ENCODE measurements around the gene AFF2.

Gene AFF2

DNA sequence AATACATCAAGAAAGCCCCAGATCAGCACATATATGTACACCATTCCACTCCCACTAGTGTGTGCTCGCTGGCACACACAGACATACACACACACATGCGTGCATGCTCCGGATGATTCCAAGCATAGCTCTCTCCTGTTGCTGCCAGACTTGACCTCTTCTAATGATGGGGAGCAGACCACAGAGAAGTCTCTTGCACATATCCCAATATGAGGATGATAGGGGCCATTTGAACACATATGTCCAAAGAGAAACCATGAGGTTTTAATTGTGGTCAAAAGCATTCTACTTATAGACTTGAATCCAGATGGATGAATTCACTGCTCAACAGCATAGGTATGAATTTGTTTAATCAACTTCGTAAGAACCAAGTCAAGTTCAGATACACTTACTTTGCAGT lies 214.9 kb downstream of the AFF2 start:
- no peak overlapping the region for H3K27ac ChIP-seq (replicated peaks; ENCODE audit: low read length)
- no peaks in the 10 kb centered on the region for H3K79me1 ChIP-seq (ENCODE audit: low read depth, low read length)
- H2BK120ac ChIP-seq (ENCODE audit: low read depth, low read length), result no peak overlapping the region
- H4K8ac ChIP-seq (ENCODE audit: low read depth, low read length), result no peak overlapping the region
- no peak overlapping the region for H3K14ac ChIP-seq (ENCODE audit: low read length)
- no peaks in the 10 kb centered on the region for H3K27me3 ChIP-seq (ENCODE audit: control insufficient read depth in 3 of 3, insufficient read depth in 3 of 3, low read depth in 1 of 3, low read length in 3 of 3)
- WGBS, 2 donors (ENCODE audit: extremely low coverage in 2 of 2, insufficient read length in 2 of 2, insufficient replicate concordance in 1 of 2), result no CpG with 5 or more reads among the region's 4 CpGs
- H3K18ac ChIP-seq (ENCODE audit: low read length), result no peak overlapping the region
- H3K4me2 ChIP-seq (ENCODE audit: insufficient read depth, low read length, poor library complexity, severe bottlenecking), result no peak overlapping the region
- DNase-seq (ENCODE audit: low spot score), result no peak
- H2AFZ ChIP-seq (ENCODE audit: low read length), result no peak overlapping the region
- H3K36me3 ChIP-seq (replicated peaks in 1 of 2; ENCODE audit: control insufficient read depth in 2 of 2, insufficient read depth in 2 of 2, low read length in 2 of 2), result no peaks in the 10 kb centered on the region
- no peak overlapping the region for H2AK5ac ChIP-seq (ENCODE audit: low read depth, low read length)
- no peaks in the 10 kb centered on the region for H3K4me1 ChIP-seq (ENCODE audit: control insufficient read depth in 2 of 2, insufficient read depth in 1 of 2, low read depth in 1 of 2, low read length in 2 of 2)
- no peak overlapping the region for H2BK5ac ChIP-seq (ENCODE audit: low read length)
- H3K23ac ChIP-seq (ENCODE audit: low read depth, low read length, poor library complexity), result no peak overlapping the region
- no peak overlapping the region for H4K91ac ChIP-seq (ENCODE audit: low read depth, low read length, poor library complexity)
- no peaks in the 10 kb centered on the region for H3K9me3 ChIP-seq (replicated peaks in 1 of 2; ENCODE audit: control insufficient read depth in 2 of 2, insufficient read depth in 1 of 2, low read depth in 1 of 2, low read length in 2 of 2)
- no peak overlapping the region for H3K4ac ChIP-seq (ENCODE audit: low read length)
- H2BK12ac ChIP-seq (ENCODE audit: low read length), result no peak overlapping the region
- no peak overlapping the region for H2BK15ac ChIP-seq (ENCODE audit: low read length)
- H3K4me3 ChIP-seq (ENCODE audit: low read length in 2 of 2), result no peak overlapping the region
- H3K9ac ChIP-seq (ENCODE audit: low read depth, low read length, poor library complexity), result no peak overlapping the region

DNA sequence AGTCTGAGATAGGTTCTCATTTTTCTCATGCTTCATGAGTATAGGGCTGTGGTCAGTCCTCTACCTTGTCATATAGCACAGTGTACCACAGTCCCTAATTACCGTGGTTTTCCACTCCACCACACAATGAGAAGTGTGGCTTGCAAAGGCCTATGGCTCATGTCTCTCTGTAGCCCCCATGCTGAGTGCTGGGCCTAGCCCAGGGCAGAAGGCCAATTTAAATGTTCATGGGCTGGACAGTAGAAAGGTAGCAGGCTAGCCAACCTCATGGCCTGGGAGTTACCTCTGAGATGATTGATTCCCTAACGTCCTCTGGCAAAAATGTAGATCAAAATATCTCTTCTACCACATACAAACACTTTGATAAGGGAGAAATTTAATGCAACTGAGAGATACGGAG lies 222.5 kb downstream of the AFF2 start:
- Histone ChIP-seq H3K27ac (replicated peaks; ENCODE audit: low read length) (no peak overlapping the region), H3K4me1 (ENCODE audit: control insufficient read depth in 2 of 2, insufficient read depth in 1 of 2, low read depth in 1 of 2, low read length in 2 of 2) (no peaks in the 10 kb centered on the region), H3K79me1 (ENCODE audit: low read depth, low read length) (no peaks in the 10 kb centered on the region), H3K4me3 (ENCODE audit: low read length in 2 of 2) (no peak overlapping the region), H2BK120ac (ENCODE audit: low read depth, low read length) (no peak overlapping the region), H2BK15ac (ENCODE audit: low read length) (no peak overlapping the region), H3K14ac (ENCODE audit: low read length) (no peak overlapping the region), H3K23ac (ENCODE audit: low read depth, low read length, poor library complexity) (no peak overlapping the region), H3K4ac (ENCODE audit: low read length) (no peak overlapping the region), H3K36me3 (replicated peaks in 1 of 2; ENCODE audit: control insufficient read depth in 2 of 2, insufficient read depth in 2 of 2, low read length in 2 of 2) (no peaks in the 10 kb centered on the region), H2AK5ac (ENCODE audit: low read depth, low read length) (no peak overlapping the region), H3K4me2 (ENCODE audit: insufficient read depth, low read length, poor library complexity, severe bottlenecking) (no peak overlapping the region), H4K8ac (ENCODE audit: low read depth, low read length) (no peak overlapping the region), H4K91ac (ENCODE audit: low read depth, low read length, poor library complexity) (no peak overlapping the region), H2AFZ (ENCODE audit: low read length) (no peak overlapping the region), H3K9me3 (replicated peaks in 1 of 2; ENCODE audit: control insufficient read depth in 2 of 2, insufficient read depth in 1 of 2, low read depth in 1 of 2, low read length in 2 of 2) (no peaks in the 10 kb centered on the region), H3K27me3 (ENCODE audit: control insufficient read depth in 3 of 3, insufficient read depth in 3 of 3, low read depth in 1 of 3, low read length in 3 of 3) (no peaks in the 10 kb centered on the region), H3K9ac (ENCODE audit: low read depth, low read length, poor library complexity) (no peak overlapping the region), H3K18ac (ENCODE audit: low read length) (no peak overlapping the region), H2BK12ac (ENCODE audit: low read length) (no peak overlapping the region), H2BK5ac (ENCODE audit: low read length) (no peak overlapping the region)
- WGBS, 2 donors (ENCODE audit: extremely low coverage in 2 of 2, insufficient read length in 2 of 2, insufficient replicate concordance in 1 of 2), result no CpG with 5 or more reads among the region's 3 CpGs
- no peak for DNase-seq (ENCODE audit: low spot score)

DNA sequence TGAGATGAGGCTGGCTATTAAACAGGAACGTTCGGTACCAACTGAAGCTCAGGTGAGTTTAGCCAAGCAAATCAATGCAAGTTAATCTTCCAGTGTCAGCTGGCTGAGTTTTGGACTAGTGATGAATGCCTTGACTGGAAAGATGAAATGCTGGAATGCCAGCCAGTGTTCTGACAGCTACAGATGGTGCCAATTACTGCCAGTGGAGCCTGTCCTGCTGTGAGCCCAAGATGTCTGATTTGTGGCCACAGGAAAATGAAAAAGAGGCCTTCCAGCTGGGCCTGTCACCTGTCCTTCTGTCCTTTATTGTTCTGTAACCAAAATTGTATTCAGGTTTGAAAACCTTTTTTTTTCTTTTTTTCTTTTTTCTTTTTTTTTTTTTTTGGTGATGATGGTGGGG lies 223.1 kb downstream of the AFF2 start:
- Histone ChIP-seq H3K14ac (ENCODE audit: low read length) (no peak overlapping the region), H3K4ac (ENCODE audit: low read length) (no peak overlapping the region), H3K9ac (ENCODE audit: low read depth, low read length, poor library complexity) (no peak overlapping the region), H3K18ac (ENCODE audit: low read length) (no peak overlapping the region), H3K4me2 (ENCODE audit: insufficient read depth, low read length, poor library complexity, severe bottlenecking) (no peak overlapping the region), H2BK5ac (ENCODE audit: low read length) (no peak overlapping the region), H3K27ac (replicated peaks; ENCODE audit: low read length) (no peak overlapping the region), H3K27me3 (ENCODE audit: control insufficient read depth in 3 of 3, insufficient read depth in 3 of 3, low read depth in 1 of 3, low read length in 3 of 3) (no peaks in the 10 kb centered on the region), H4K91ac (ENCODE audit: low read depth, low read length, poor library complexity) (no peak overlapping the region), H2AFZ (ENCODE audit: low read length) (no peak overlapping the region), H2BK120ac (ENCODE audit: low read depth, low read length) (no peak overlapping the region), H3K4me3 (ENCODE audit: low read length in 2 of 2) (no peak overlapping the region), H3K23ac (ENCODE audit: low read depth, low read length, poor library complexity) (no peak overlapping the region), H4K8ac (ENCODE audit: low read depth, low read length) (no peak overlapping the region), H3K79me1 (ENCODE audit: low read depth, low read length) (no peaks in the 10 kb centered on the region), H3K4me1 (ENCODE audit: control insufficient read depth in 2 of 2, insufficient read depth in 1 of 2, low read depth in 1 of 2, low read length in 2 of 2) (no peaks in the 10 kb centered on the region), H2BK12ac (ENCODE audit: low read length) (no peak overlapping the region), H2AK5ac (ENCODE audit: low read depth, low read length) (no peak overlapping the region), H3K36me3 (replicated peaks in 1 of 2; ENCODE audit: control insufficient read depth in 2 of 2, insufficient read depth in 2 of 2, low read length in 2 of 2) (no peaks in the 10 kb centered on the region), H2BK15ac (ENCODE audit: low read length) (no peak overlapping the region), H3K9me3 (replicated peaks in 1 of 2; ENCODE audit: control insufficient read depth in 2 of 2, insufficient read depth in 1 of 2, low read depth in 1 of 2, low read length in 2 of 2) (no peaks in the 10 kb centered on the region)
- WGBS, 2 donors (ENCODE audit: extremely low coverage in 2 of 2, insufficient read length in 2 of 2, insufficient replicate concordance in 1 of 2), result no CpG with 5 or more reads among the region's 2 CpGs
- DNase-seq (ENCODE audit: low spot score), result no peak

DNA sequence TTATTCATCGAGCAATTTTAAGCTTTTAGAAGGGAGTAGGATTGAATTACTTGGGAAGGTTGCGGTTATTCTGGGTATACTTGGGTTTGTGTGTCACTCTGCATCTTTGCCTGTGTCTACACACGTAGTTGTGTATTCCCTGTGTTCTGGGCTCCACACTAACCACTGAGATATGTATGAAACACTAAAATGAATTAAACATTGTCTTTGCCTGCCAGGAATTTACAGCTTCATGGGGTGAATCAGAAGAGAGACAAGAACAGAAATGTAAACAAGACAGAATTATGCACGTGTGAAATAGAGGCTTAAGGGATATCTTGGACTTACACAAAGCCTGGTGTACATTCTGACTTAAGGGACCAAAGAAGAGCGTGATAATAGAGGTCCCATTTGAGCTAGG lies 228.5 kb downstream of the AFF2 start:
- H2BK120ac ChIP-seq (ENCODE audit: low read depth, low read length), result no peak overlapping the region
- no peak overlapping the region for H3K18ac ChIP-seq (ENCODE audit: low read length)
- H3K9ac ChIP-seq (ENCODE audit: low read depth, low read length, poor library complexity), result no peak overlapping the region

More for the DNA sequence above, 228.5 kb downstream of the AFF2 start:
- H3K36me3 ChIP-seq (replicated peaks in 1 of 2; ENCODE audit: control insufficient read depth in 2 of 2, insufficient read depth in 2 of 2, low read length in 2 of 2), result no peaks in the 10 kb centered on the region
- H2BK5ac ChIP-seq (ENCODE audit: low read length), result no peak overlapping the region
- H2BK12ac ChIP-seq (ENCODE audit: low read length), result no peak overlapping the region
- no peak overlapping the region for H3K4me2 ChIP-seq (ENCODE audit: insufficient read depth, low read length, poor library complexity, severe bottlenecking)
- no peak for DNase-seq (ENCODE audit: low spot score)
- H2AFZ ChIP-seq (ENCODE audit: low read length), result no peak overlapping the region
- H2AK5ac ChIP-seq (ENCODE audit: low read depth, low read length), result no peak overlapping the region
- no peak overlapping the region for H3K23ac ChIP-seq (ENCODE audit: low read depth, low read length, poor library complexity)
- no peak overlapping the region for H3K27ac ChIP-seq (replicated peaks; ENCODE audit: low read length)
- no peak overlapping the region for H3K4me3 ChIP-seq (ENCODE audit: low read length in 2 of 2)
- H3K79me1 ChIP-seq (ENCODE audit: low read depth, low read length), result no peaks in the 10 kb centered on the region
- H3K27me3 ChIP-seq (ENCODE audit: control insufficient read depth in 3 of 3, insufficient read depth in 3 of 3, low read depth in 1 of 3, low read length in 3 of 3), result no peaks in the 10 kb centered on the region
- H3K14ac ChIP-seq (ENCODE audit: low read length), result no peak overlapping the region
- H2BK15ac ChIP-seq (ENCODE audit: low read length), result no peak overlapping the region
- WGBS, 2 donors (ENCODE audit: extremely low coverage in 2 of 2, insufficient read length in 2 of 2, insufficient replicate concordance in 1 of 2), result no CpG with 5 or more reads among the region's 5 CpGs
- H4K91ac ChIP-seq (ENCODE audit: low read depth, low read length, poor library complexity), result no peak overlapping the region
- H4K8ac ChIP-seq (ENCODE audit: low read depth, low read length), result no peak overlapping the region
- no peaks in the 10 kb centered on the region for H3K4me1 ChIP-seq (ENCODE audit: control insufficient read depth in 2 of 2, insufficient read depth in 1 of 2, low read depth in 1 of 2, low read length in 2 of 2)
- no peaks in the 10 kb centered on the region for H3K9me3 ChIP-seq (replicated peaks in 1 of 2; ENCODE audit: control insufficient read depth in 2 of 2, insufficient read depth in 1 of 2, low read depth in 1 of 2, low read length in 2 of 2)
- no peak overlapping the region for H3K4ac ChIP-seq (ENCODE audit: low read length)

Data from neuronal stem cell (in vitro differentiated cells).